ENCODE measurements around the gene STRN4.

DNA sequence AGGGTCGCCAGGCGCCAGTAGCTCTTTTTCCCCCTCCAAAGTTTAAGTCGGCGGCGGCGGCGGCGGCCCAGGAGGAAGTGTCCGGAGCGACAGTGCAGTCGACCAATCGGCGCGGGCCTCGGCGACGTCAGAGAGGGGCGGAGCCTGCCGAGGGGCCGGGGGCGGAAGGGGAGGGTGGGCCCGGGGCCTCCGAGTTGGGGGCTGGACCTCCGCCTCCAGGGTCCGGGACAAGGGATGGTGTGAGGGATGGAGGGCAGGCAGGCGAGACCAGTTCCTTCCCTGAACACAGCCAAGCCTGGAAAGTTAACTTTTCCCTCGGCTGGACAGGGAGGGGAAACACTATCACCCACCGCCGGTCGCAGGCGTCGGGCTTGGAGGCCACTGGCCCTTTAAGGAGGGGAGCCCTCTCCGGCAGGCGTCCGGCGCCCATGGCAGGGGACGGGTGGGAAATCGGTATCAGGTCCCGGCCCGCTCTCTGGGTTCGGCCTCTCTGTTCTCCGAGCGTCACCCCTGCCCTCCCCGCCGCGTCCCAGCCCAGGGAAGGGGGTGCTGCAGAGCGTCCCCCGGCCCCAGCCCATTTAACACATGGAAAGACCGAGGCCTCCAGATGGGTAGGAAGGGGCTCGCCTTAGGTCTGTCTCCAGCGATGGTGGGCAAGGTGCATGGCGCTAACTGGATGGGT lies 29.1 kb downstream of the STRN4 start, which contains the start of gene PRKD2:
- TF ChIP-seq, protein P1, sequence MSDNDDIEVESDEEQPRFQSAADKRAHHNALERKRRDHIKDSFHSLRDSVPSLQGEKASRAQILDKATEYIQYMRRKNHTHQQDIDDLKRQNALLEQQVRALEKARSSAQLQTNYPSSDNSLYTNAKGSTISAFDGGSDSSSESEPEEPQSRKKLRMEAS (IDR thresholded peaks at IDR 0.05), result no peak
- TF ChIP-seq JUND (IDR thresholded peaks at IDR 0.05), result no peak
- TF ChIP-seq, protein P2, sequence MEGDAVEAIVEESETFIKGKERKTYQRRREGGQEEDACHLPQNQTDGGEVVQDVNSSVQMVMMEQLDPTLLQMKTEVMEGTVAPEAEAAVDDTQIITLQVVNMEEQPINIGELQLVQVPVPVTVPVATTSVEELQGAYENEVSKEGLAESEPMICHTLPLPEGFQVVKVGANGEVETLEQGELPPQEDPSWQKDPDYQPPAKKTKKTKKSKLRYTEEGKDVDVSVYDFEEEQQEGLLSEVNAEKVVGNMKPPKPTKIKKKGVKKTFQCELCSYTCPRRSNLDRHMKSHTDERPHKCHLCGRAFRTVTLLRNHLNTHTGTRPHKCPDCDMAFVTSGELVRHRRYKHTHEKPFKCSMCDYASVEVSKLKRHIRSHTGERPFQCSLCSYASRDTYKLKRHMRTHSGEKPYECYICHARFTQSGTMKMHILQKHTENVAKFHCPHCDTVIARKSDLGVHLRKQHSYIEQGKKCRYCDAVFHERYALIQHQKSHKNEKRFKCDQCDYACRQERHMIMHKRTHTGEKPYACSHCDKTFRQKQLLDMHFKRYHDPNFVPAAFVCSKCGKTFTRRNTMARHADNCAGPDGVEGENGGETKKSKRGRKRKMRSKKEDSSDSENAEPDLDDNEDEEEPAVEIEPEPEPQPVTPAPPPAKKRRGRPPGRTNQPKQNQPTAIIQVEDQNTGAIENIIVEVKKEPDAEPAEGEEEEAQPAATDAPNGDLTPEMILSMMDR (IDR thresholded peaks at IDR 0.05; ENCODE audit: low read depth, low read length, missing input control), result no peak
- TF ChIP-seq, protein P3, sequence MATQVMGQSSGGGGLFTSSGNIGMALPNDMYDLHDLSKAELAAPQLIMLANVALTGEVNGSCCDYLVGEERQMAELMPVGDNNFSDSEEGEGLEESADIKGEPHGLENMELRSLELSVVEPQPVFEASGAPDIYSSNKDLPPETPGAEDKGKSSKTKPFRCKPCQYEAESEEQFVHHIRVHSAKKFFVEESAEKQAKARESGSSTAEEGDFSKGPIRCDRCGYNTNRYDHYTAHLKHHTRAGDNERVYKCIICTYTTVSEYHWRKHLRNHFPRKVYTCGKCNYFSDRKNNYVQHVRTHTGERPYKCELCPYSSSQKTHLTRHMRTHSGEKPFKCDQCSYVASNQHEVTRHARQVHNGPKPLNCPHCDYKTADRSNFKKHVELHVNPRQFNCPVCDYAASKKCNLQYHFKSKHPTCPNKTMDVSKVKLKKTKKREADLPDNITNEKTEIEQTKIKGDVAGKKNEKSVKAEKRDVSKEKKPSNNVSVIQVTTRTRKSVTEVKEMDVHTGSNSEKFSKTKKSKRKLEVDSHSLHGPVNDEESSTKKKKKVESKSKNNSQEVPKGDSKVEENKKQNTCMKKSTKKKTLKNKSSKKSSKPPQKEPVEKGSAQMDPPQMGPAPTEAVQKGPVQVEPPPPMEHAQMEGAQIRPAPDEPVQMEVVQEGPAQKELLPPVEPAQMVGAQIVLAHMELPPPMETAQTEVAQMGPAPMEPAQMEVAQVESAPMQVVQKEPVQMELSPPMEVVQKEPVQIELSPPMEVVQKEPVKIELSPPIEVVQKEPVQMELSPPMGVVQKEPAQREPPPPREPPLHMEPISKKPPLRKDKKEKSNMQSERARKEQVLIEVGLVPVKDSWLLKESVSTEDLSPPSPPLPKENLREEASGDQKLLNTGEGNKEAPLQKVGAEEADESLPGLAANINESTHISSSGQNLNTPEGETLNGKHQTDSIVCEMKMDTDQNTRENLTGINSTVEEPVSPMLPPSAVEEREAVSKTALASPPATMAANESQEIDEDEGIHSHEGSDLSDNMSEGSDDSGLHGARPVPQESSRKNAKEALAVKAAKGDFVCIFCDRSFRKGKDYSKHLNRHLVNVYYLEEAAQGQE (IDR thresholded peaks at IDR 0.05), result no peak
- no peak for TF ChIP-seq TAF1 (conservative IDR thresholded peaks at IDR 0.05)
- no peak for TF ChIP-seq FOXA1 (IDR thresholded peaks at IDR 0.05)
- TF ChIP-seq, protein P4, sequence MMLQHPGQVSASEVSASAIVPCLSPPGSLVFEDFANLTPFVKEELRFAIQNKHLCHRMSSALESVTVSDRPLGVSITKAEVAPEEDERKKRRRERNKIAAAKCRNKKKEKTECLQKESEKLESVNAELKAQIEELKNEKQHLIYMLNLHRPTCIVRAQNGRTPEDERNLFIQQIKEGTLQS (IDR thresholded peaks at IDR 0.05), result no peak

Measured in liver (tissue), 3 donors.